GM23248 (cell line): ENCODE measurements around the gene PDSS2.

ENCODE experiments used
- EZH2 ChIP-seq: fragments of 200-600 bp; sonication (generic); IDR thresholded peaks from 2 replicates; pipeline ENCODE4 v1.6.1; 2018; ENCODE audit warnings: antibody characterized with exemption, mild to moderate bottlenecking; ENCODE audit not compliant: insufficient read depth, poor library complexity, severe bottlenecking
- EZH2phosphoT487 ChIP-seq: fragments of 200-600 bp; sonication (generic); IDR thresholded peaks from 2 replicates; pipeline ENCODE4 v1.6.1; 2018; ENCODE audit warnings: antibody characterized with exemption, moderate library complexity, mild to moderate bottlenecking, low read depth; ENCODE audit not compliant: insufficient read depth

DNA sequence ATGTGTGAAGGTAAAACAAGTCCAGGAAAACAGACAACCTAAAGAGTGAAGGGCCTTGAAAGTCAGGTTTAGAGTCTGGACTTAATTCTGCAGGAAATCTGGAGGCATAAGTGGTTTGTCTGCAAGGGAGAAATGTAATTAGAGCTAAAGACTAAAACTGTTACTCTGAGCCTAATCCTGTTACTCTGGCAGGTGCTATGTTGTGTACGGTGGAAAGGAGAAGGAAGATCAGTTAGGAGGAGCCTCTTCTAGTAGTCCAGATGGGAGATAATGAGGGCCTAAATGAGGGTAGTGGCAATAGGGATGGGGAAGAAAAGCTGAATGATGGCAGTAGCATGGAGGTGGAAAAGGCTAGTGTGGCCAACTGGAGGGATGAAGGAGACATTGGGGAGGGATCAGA lies 118.5 kb downstream of the PDSS2 start:
- no peak for TF ChIP-seq EZH2
- TF ChIP-seq EZH2phosphoT487 = no peak
